Cardiac fibroblast (primary cell): ENCODE measurements around the gene GPR65.
A peak's percentile ranks its signal among the peaks of the same experiment; 100 is the strongest.

Experiments used
- DNase-seq, 2 donors: peaks; one replicate each; pipeline versions ENCODE4 v3.0.0 to v3.0.0-alpha.2; 2010; ENCODE audit warnings: low read depth in 2 of 2
- H3K4me3 ChIP-seq, 2 donors: replicated peaks in 1 of 2; 1 replicate in 1 of 2; 2 replicates in 1 of 2; pipeline ENCODE4 v1.5.1; 2011; ENCODE audit warnings: low read depth in 2 of 2, low read length in 2 of 2, mild to moderate bottlenecking in 2 of 2, moderate library complexity in 1 of 2
- TF ChIP-seq, protein P1 (sequence below): IDR thresholded peaks from one replicate; pipeline ENCODE4 v1.5.1; 2011; ENCODE audit warnings: low read depth, mild to moderate bottlenecking, low read length, inconsistent platforms

Gene GPR65

DNA sequence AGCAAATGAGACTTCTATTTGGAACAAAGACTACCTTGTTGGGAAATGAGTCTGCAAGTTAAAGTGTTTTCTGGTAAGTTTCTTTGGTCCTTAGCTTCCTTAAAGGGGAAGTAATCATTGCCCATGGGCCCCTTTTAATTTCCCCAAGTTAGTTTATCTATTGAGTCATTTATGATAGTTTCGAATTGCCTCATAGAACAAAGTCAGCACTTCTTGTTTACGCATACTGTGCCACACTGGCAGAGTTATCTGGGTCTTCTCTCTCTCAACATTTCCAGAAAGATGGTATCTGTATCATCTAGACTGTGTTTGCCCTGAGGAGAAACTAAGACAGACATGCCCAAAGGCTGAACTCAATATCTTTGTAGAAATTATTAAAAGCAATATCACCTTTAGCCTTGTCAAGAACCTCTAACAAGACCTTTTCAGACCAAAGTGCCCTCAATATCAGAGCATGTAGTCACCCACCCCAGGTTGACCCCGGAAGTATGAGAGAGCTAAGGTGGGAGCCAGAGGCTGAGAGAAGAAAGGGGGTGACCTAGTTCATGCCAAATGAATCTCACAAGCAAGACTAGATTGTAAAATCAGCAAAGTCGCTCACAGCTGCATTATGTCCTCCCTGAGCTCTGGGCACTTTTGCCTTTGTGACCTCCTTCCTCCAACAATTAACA, 40.0 kb downstream of the GPR65 start:
- DNase-seq = peak in 1 of 2 donors; percentile 5
- TF ChIP-seq, protein P1, sequence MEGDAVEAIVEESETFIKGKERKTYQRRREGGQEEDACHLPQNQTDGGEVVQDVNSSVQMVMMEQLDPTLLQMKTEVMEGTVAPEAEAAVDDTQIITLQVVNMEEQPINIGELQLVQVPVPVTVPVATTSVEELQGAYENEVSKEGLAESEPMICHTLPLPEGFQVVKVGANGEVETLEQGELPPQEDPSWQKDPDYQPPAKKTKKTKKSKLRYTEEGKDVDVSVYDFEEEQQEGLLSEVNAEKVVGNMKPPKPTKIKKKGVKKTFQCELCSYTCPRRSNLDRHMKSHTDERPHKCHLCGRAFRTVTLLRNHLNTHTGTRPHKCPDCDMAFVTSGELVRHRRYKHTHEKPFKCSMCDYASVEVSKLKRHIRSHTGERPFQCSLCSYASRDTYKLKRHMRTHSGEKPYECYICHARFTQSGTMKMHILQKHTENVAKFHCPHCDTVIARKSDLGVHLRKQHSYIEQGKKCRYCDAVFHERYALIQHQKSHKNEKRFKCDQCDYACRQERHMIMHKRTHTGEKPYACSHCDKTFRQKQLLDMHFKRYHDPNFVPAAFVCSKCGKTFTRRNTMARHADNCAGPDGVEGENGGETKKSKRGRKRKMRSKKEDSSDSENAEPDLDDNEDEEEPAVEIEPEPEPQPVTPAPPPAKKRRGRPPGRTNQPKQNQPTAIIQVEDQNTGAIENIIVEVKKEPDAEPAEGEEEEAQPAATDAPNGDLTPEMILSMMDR = no peak
- H3K4me3 ChIP-seq = no peak overlapping the region

DNA sequence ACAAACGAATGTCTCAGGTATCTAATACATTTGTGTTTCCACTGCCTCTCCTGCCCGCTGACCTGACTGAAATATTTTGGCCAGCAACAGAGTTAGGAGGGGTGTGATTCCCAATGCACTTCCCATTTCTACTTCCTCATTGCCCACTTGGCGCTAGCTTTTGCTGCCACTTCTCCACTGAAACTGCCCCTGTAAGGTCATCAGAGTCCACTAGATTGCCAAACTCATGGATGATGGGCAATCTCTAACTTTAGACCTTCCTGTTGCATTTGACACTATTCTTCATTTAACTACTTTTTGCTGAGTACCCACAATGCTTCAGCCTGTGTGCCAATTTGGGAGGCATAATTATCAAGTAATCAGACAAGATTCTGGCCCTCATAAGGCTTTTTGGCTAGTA, 40.8 kb downstream of the GPR65 start:
- TF ChIP-seq, protein P1 = no peak
- DNase-seq = no peak
- H3K4me3 ChIP-seq = no peak overlapping the region

DNA sequence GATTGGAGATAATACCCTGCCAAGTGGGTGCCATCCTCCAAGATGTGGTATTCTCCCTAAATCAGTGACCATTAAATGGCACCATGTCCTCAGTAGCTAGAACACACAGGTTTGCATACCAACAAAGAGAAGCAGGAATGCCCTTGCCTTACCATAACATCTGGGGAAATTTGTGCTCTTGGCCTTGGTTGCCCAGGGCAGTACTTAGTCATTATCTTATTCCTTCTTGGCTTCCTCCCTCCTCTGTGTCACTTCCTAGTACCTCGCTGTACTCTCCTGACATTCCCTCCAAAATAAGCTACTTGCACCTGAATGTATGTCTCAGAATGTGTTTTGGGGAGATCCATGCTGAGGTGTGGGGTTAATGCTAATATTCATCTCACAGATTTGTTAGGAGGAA, 43.4 kb downstream of the GPR65 start:
- no peak for DNase-seq
- H3K4me3 ChIP-seq = no peak overlapping the region
- TF ChIP-seq, protein P1 = no peak

DNA sequence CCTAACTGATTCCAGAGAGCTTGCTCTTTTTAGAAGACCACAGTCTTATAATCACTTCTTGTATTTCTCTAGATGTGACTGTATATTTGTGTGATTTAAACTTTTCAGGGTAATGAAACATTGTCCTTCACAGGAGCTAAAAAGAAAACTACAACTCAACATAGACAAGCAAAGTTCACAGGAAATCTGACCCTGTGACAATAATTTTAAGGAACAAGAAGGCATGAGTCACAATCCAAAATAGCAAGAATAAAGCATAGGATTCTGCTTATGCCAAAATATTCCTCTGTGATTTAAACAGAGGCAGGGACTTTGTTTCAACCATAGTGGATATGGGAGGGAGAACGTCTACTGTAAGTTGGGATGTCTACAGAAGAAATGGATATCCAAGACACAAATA, 44.3 kb downstream of the GPR65 start:
- DNase-seq = no peak
- H3K4me3 ChIP-seq = no peak overlapping the region
- TF ChIP-seq, protein P1 = no peak

DNA sequence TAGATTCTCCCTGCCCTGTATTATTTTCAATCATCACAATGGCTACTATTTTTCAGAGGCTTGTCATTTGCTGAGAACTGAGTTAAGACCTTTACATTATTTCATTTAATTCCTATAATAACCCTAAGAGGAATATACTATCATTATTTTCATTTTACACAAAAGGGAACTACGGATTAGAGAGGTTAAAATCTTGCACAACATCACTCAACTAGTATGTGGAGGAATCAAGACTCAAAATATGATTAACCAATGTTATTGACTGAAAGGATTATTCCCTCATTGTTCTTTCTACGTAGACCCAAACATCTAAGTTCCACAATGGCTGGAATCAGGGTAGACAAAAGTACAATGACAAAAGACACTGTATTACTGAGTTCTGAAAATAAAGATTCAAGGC, 45.0 kb downstream of the GPR65 start:
- no peak overlapping the region for H3K4me3 ChIP-seq
- DNase-seq = no peak
- TF ChIP-seq, protein P1 = no peak

DNA sequence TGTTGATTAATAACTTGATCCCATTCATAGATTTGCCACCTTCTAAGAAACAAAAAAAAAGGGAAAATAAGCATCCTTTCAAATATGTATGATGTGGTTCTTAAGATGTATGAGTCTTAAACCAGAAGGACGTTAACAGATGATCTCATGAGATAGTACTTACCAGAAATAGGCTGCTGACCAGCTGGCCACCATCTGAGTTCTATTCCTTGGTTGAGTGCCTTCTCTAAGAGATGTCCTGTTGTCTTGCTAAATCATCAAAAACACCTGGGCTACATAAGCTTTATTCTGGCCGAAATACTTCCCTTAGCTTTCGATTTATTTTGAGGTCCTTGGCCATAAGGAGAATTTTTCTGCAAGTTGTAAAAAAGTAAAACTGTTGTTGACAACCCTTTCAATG, 55.6 kb downstream of the GPR65 start:
- no peak overlapping the region for H3K4me3 ChIP-seq
- DNase-seq = no peak
- TF ChIP-seq, protein P1 = no peak

DNA sequence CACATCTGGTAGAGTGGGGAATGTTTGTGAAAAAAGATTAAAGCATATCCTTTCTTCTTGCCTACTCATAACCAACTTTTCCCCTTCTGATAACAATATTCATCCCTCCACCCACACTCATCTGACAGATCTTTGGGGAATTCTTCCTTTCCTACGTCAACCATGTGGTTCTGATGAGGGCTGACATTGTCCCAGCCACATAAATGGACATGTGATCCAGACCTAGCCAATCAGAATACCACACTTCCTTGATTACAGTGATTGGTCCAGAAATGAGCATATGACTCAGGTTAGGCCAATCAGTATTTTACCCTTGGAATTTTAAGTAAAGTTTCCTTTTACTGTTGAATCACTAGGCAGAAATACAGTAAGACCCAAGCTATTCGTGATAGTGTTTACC, 58.9 kb downstream of the GPR65 start:
- no peak overlapping the region for H3K4me3 ChIP-seq
- TF ChIP-seq, protein P1 = no peak
- no peak for DNase-seq
